OCI-LY7 (cell line): ENCODE measurements around the gene C16orf89. TPM values are rescaled to one million over a fixed set of nuclear protein-coding genes. Genes with fewer than 3 reads are reported as not detected.

Experiments
- BruUV-seq: library from RNA; stranded (reverse); fragments of 400-500 nt; replicated peaks from 2 replicates; lab custom pipeline; 2021; lab: Mats Ljungman, UMichigan
- CTCF ChIA-PET: fragments of 300-600 bp; sonication (Branson Sonifier 250); formaldehyde crosslinking; loops from one replicate; lab custom pipeline; 2022; ENCODE audit warnings: antibody characterized with exemption; ENCODE audit not compliant: unreplicated experiment; lab: Charles Lee
- POLR2A ChIA-PET: fragments of 300-600 bp; sonication (Branson Sonifier 250); formaldehyde crosslinking; loops from one replicate; lab custom pipeline; 2022; ENCODE audit warnings: antibody characterized with exemption; lab: Charles Lee
- DNase-seq: peaks from one replicate; pipeline ENCODE4 v3.0.0-alpha.2; 2015; ENCODE audit warnings: low spot score
- H2AFZ ChIP-seq: fragments of 200-600 bp; sonication (generic), shearing (Covaris generic); 2 replicates; pipeline ENCODE4 v1.6.1; 2014; ENCODE audit warnings: mild to moderate bottlenecking, antibody characterized with exemption, low read length, moderate library complexity
- H3K27ac ChIP-seq: fragments of 200-600 bp; sonication (generic); 2 replicates; pipeline ENCODE4 v1.5.1; 2014; ENCODE audit warnings: mixed run types, low read depth, mild to moderate bottlenecking, moderate library complexity, low read length, inconsistent platforms; ENCODE audit not compliant: poor library complexity, severe bottlenecking
- H3K36me3 ChIP-seq: fragments of 200-600 bp; sonication (generic); 2 replicates; pipeline ENCODE4 v1.6.1; 2014; ENCODE audit warnings: mild to moderate bottlenecking, antibody characterized with exemption, low read length, moderate library complexity, mixed read lengths; ENCODE audit not compliant: insufficient read depth
- H3K4me1 ChIP-seq: fragments of 200-600 bp; sonication (generic); 2 replicates; pipeline ENCODE4 v1.5.1; 2014; ENCODE audit warnings: mild to moderate bottlenecking, low read length; ENCODE audit not compliant: insufficient read depth, poor library complexity, severe bottlenecking
- H3K4me2 ChIP-seq: fragments of 200-600 bp; sonication (generic); 2 replicates; pipeline ENCODE4 v1.6.1; 2014; ENCODE audit warnings: mild to moderate bottlenecking, low read length
- H3K4me3 ChIP-seq: fragments of 200-600 bp; sonication (generic); 2 replicates; pipeline ENCODE4 v1.5.1; 2014; ENCODE audit warnings: mild to moderate bottlenecking, low read depth, low read length; ENCODE audit not compliant: poor library complexity, severe bottlenecking
- H3K79me2 ChIP-seq: fragments of 200-600 bp; sonication (generic); 2 replicates; pipeline ENCODE4 v1.6.1; 2016; ENCODE audit warnings: low read depth, mild to moderate bottlenecking, low read length, moderate library complexity, mixed read lengths; ENCODE audit not compliant: insufficient read depth
- H3K9me2 ChIP-seq: fragments of 200-600 bp; sonication (generic); 2 replicates; pipeline ENCODE4 v1.6.1; 2016; ENCODE audit warnings: mild to moderate bottlenecking, low read length, mixed read lengths; ENCODE audit not compliant: insufficient read depth
- H3K9me3 ChIP-seq: fragments of 200-600 bp; sonication (generic); 2 replicates; pipeline ENCODE4 v1.6.1; 2014; ENCODE audit warnings: mild to moderate bottlenecking, mixed run types, low read length, mixed read lengths
- H4K20me1 ChIP-seq: fragments of 200-600 bp; sonication (generic); 2 replicates; pipeline ENCODE4 v1.6.1; 2014; ENCODE audit warnings: mild to moderate bottlenecking, antibody characterized with exemption, low read length, moderate library complexity, mixed read lengths; ENCODE audit not compliant: insufficient read depth
- CTCF ChIP-seq: fragments of 200-600 bp; sonication (generic); conservative IDR thresholded peaks from 2 replicates; pipeline ENCODE4 v1.5.1; 2014; ENCODE audit warnings: mild to moderate bottlenecking, antibody characterized with exemption, low read length, moderate library complexity, mixed read lengths
- EZH2phosphoT487 ChIP-seq: fragments of 200-600 bp; sonication (generic); IDR thresholded peaks from 2 replicates; pipeline ENCODE4 v1.6.1; 2018; ENCODE audit warnings: low read depth, borderline replicate concordance, mild to moderate bottlenecking, mixed run types, antibody characterized with exemption, low read length, moderate library complexity, mixed read lengths
- intact Hi-C: fragments of 100-400 bp; cut with micrococcal nuclease; formaldehyde crosslinking; loops from one replicate; pipeline ENCODE4 v1.10.0; 2022; ENCODE audit not compliant: unreplicated experiment
- total RNA-seq, 2 experiments: library from RNA; depleted of rRNA in 1 of 2; stranded (reverse); fragments of >200 nt in 1 of 2; shearing (Covaris generic) in 1 of 2; gene quantifications; 2 replicates each; pipeline ENCODE4 v1.2.3, GENCODE V29; 2014 to 2022

The C16orf89 gene
- total RNA-seq, 2 experiments from 2014 or later, result not detected

GRCh38 chr16:5006348-5007193 is 59.2 kb downstream of the C16orf89 start:
- Histone ChIP-seq H3K27ac (no peak overlapping the region), H3K79me2 (no peaks in the 10 kb centered on the region), H3K36me3 (no peaks in the 10 kb centered on the region), H3K4me2 (no peak overlapping the region), H3K9me3 (no peaks in the 10 kb centered on the region), H4K20me1 (no peaks in the 10 kb centered on the region), H2AFZ (no peak overlapping the region), H3K4me1 (no peaks in the 10 kb centered on the region), H3K9me2 (no peaks in the 10 kb centered on the region), H3K4me3 (no peak overlapping the region)
- DNase-seq, result no peak
- TF ChIP-seq EZH2phosphoT487 (no peak), CTCF (no peak)
- intact Hi-C loops, result no loop called here
- no TSS peak for BruUV-seq
- POLR2A ChIA-PET, result no interaction called here
- CTCF ChIA-PET, result no interaction called here

- no peak for DNase-seq
- Histone ChIP-seq H3K36me3 (no peaks in the 10 kb centered on the region), H2AFZ (no peak overlapping the region), H3K4me1 (no peaks in the 10 kb centered on the region), H3K79me2 (no peaks in the 10 kb centered on the region), H3K4me2 (no peak overlapping the region), H4K20me1 (no peaks in the 10 kb centered on the region), H3K27ac (no peak overlapping the region), H3K4me3 (no peak overlapping the region), H3K9me3 (no peaks in the 10 kb centered on the region), H3K9me2 (no peaks in the 10 kb centered on the region)
- POLR2A ChIA-PET, result no interaction called here
- CTCF ChIA-PET, result no interaction called here
- BruUV-seq, result no TSS peak
- intact Hi-C loops, result no loop called here
- TF ChIP-seq CTCF (no peak), EZH2phosphoT487 (no peak)
Measured at GRCh38 chr16:5005916-5006315, 59.8 kb downstream of the C16orf89 start.

GRCh38 chr16:5004311-5004710 is 61.4 kb downstream of the C16orf89 start:
- H3K9me2 ChIP-seq, result no peaks in the 10 kb centered on the region
- CTCF ChIA-PET, result no interaction called here
- H3K36me3 ChIP-seq, result no peaks in the 10 kb centered on the region
- no TSS peak for BruUV-seq
- H3K4me2 ChIP-seq, result no peak overlapping the region
- TF ChIP-seq EZH2phosphoT487, result no peak
- TF ChIP-seq CTCF, result no peak
- H3K9me3 ChIP-seq, result no peaks in the 10 kb centered on the region
- POLR2A ChIA-PET, result no interaction called here
- no peaks in the 10 kb centered on the region for H4K20me1 ChIP-seq
- H3K4me3 ChIP-seq, result no peak overlapping the region
- no peaks in the 10 kb centered on the region for H3K79me2 ChIP-seq
- no peak for DNase-seq
- H3K27ac ChIP-seq, result no peak overlapping the region
- no peaks in the 10 kb centered on the region for H3K4me1 ChIP-seq
- intact Hi-C loops, result no loop called here
- H2AFZ ChIP-seq, result no peak overlapping the region
